NB4 (cell line): Measurements from ENCODE around the gene ACD.

Experiments
- POLR2A ChIP-seq: IDR thresholded peaks from 2 replicates; pipeline ENCODE4 v1.6.1; 2011; ENCODE audit warnings: mild to moderate bottlenecking; ENCODE audit not compliant: insufficient read length; ENCODE audit errors: extremely low read depth
- TF ChIP-seq, protein P1 (sequence below): IDR thresholded peaks from one replicate; pipeline ENCODE4 v1.5.1; 2012; ENCODE audit warnings: low read depth, low read length
- TF ChIP-seq, protein P2 (sequence below): IDR thresholded peaks from 2 replicates; pipeline ENCODE4 v1.6.1; 2011; ENCODE audit warnings: low read depth, low read length

DNA sequence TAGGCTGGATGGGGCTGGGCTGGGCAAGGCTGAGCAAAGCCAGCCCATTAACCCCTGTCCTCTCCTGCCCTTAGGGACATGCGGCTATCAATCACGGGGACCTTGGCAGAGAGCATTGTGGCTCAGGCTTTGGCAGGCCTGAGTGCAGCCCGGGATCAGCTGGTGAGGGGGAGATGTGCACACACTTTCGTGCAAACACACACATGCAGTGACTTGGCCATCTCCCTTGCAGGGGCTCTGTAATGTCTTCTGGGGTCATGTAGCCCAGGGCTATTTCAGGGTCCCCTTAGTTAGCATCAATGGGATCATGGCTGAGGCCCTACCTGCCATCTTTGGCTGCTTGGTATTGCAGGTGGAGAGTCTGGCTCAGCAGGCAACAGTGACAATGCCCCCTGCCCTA lies 8.2 kb downstream of the ACD start:
- TF ChIP-seq POLR2A: no peak
- TF ChIP-seq, protein P1, sequence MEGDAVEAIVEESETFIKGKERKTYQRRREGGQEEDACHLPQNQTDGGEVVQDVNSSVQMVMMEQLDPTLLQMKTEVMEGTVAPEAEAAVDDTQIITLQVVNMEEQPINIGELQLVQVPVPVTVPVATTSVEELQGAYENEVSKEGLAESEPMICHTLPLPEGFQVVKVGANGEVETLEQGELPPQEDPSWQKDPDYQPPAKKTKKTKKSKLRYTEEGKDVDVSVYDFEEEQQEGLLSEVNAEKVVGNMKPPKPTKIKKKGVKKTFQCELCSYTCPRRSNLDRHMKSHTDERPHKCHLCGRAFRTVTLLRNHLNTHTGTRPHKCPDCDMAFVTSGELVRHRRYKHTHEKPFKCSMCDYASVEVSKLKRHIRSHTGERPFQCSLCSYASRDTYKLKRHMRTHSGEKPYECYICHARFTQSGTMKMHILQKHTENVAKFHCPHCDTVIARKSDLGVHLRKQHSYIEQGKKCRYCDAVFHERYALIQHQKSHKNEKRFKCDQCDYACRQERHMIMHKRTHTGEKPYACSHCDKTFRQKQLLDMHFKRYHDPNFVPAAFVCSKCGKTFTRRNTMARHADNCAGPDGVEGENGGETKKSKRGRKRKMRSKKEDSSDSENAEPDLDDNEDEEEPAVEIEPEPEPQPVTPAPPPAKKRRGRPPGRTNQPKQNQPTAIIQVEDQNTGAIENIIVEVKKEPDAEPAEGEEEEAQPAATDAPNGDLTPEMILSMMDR: no peak
- TF ChIP-seq, protein P2, sequence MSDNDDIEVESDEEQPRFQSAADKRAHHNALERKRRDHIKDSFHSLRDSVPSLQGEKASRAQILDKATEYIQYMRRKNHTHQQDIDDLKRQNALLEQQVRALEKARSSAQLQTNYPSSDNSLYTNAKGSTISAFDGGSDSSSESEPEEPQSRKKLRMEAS: no peak
